ENCODE results near the gene CEP57L1. TPM values are rescaled to one million over a fixed set of nuclear protein-coding genes. Genes with fewer than 3 reads are reported as not detected.

The CEP57L1 gene
- polyA plus RNA-seq, 1 donor from 2014 or later, result 19.7 TPM

GRCh38 chr6:109172101-109172746 is 76.9 kb downstream of the CEP57L1 start:
- Histone ChIP-seq H4K20me1 (ENCODE audit: insufficient read depth) (no peaks in the 10 kb centered on the region), H3K9ac (ENCODE audit: low read length) (no peak overlapping the region), H2AFZ (ENCODE audit: low read depth, low read length) (no peak overlapping the region), H3K4me3 (ENCODE audit: low read length) (no peak overlapping the region), H3K27ac (ENCODE audit: low read length) (no peak overlapping the region), H3K79me2 (replicated peaks; ENCODE audit: insufficient read depth, low read length) (no peaks in the 10 kb centered on the region), H3F3A (ENCODE audit: insufficient read depth, low read length, poor library complexity, severe bottlenecking) (no peaks in the 10 kb centered on the region), H3K9me3 (ENCODE audit: low read length) (no peaks in the 10 kb centered on the region), H3K27me3 (ENCODE audit: insufficient read depth, low read depth, low read length) (no peaks in the 10 kb centered on the region), H3K36me3 (ENCODE audit: insufficient read depth, low read length) (no peaks in the 10 kb centered on the region), H3K9me2 (ENCODE audit: insufficient read depth, low read length) (no peaks in the 10 kb centered on the region), H3K4me2 (ENCODE audit: low read length) (no peak overlapping the region)
- TF ChIP-seq MXI1 (conservative IDR thresholded peaks at IDR 0.05; ENCODE audit: poor library complexity, severe bottlenecking) (no peak), TAF1 (IDR thresholded peaks at IDR 0.05; ENCODE audit: low read depth) (no peak), RAD21 (conservative IDR thresholded peaks at IDR 0.05) (no peak), EZH2 (IDR thresholded peaks at IDR 0.05; ENCODE audit: borderline replicate concordance, insufficient read depth, low read length, poor library complexity, severe bottlenecking) (no peak), POLR2AphosphoS5 (IDR thresholded peaks at IDR 0.05) (no peak), SMC3 (conservative IDR thresholded peaks at IDR 0.05; ENCODE audit: poor library complexity) (no peak), CTCF (IDR thresholded peaks at IDR 0.05; ENCODE audit: poor library complexity, severe bottlenecking) (no peak), REST (IDR thresholded peaks at IDR 0.05; ENCODE audit: borderline replicate concordance) (no peak), EP300 (conservative IDR thresholded peaks at IDR 0.05; ENCODE audit: poor library complexity, severe bottlenecking) (no peak)

- no peak overlapping the region for H3K4me2 ChIP-seq (ENCODE audit: low read length)
Observed at GRCh38 chr6:109174916-109175315, 79.6 kb downstream of the CEP57L1 start.

More at GRCh38 chr6:109174916-109175315, 79.6 kb downstream of the CEP57L1 start:
- Histone ChIP-seq H3K27me3 (ENCODE audit: insufficient read depth, low read depth, low read length) (no peaks in the 10 kb centered on the region), H3K9ac (ENCODE audit: low read length) (no peak overlapping the region), H3K36me3 (ENCODE audit: insufficient read depth, low read length) (no peaks in the 10 kb centered on the region), H3K27ac (ENCODE audit: low read length) (no peak overlapping the region), H3K9me3 (ENCODE audit: low read length) (no peaks in the 10 kb centered on the region), H3F3A (ENCODE audit: insufficient read depth, low read length, poor library complexity, severe bottlenecking) (no peaks in the 10 kb centered on the region), H2AFZ (ENCODE audit: low read depth, low read length) (no peak overlapping the region), H4K20me1 (ENCODE audit: insufficient read depth) (no peaks in the 10 kb centered on the region), H3K9me2 (ENCODE audit: insufficient read depth, low read length) (no peaks in the 10 kb centered on the region), H3K79me2 (replicated peaks; ENCODE audit: insufficient read depth, low read length) (no peaks in the 10 kb centered on the region), H3K4me3 (ENCODE audit: low read length) (no peak overlapping the region)
- TF ChIP-seq SMC3 (conservative IDR thresholded peaks at IDR 0.05; ENCODE audit: poor library complexity) (no peak), CTCF (IDR thresholded peaks at IDR 0.05; ENCODE audit: poor library complexity, severe bottlenecking) (no peak)
